Vagina (tissue), 2 donors: ENCODE measurements around the gene WASF1.

Source experiments
- CTCF ChIP-seq, 3 experiments: fragments of 450-650 bp in 2 of 3; fragments of 200-600 bp in 1 of 3; sonication (generic) in 1 of 3; IDR thresholded peaks; one replicate each; pipeline ENCODE4 v1.5.1; 2017 to 2019; ENCODE audit warnings: antibody characterized with exemption in 3 of 3, mild to moderate bottlenecking in 2 of 3, moderate library complexity in 2 of 3
- POLR2A ChIP-seq, 2 donors: fragments of 450-650 bp; IDR thresholded peaks; one replicate each; pipeline ENCODE4 v1.6.1; 2017; ENCODE audit warnings: antibody characterized with exemption in 2 of 2, mild to moderate bottlenecking in 2 of 2, moderate library complexity in 2 of 2

- no peak for TF ChIP-seq CTCF (IDR thresholded peaks at IDR 0.05)
- no peak for TF ChIP-seq POLR2A (IDR thresholded peaks at IDR 0.05)
These were observed 41.3 kb downstream of the WASF1 start for GRCh38 chr6:110137924-110138887.
